GM23338 (cell line): ENCODE data around the gene TENM4. TPM values are rescaled to one million over a fixed set of nuclear protein-coding genes. Genes with fewer than 3 reads are reported as not detected.

Experiments
- ATAC-seq: fragments of 200-7000 bp; cut with Tn5 transposase; 3 replicates; pipeline ENCODE4 v1.9.1; 2020
- DNase-seq: peaks from one replicate; pipeline ENCODE4 v3.0.0-alpha.2; 2015; ENCODE audit warnings: low spot score
- H2AFZ ChIP-seq: fragments of 200-600 bp; sonication (generic); 2 replicates; pipeline ENCODE4 v1.8.0; 2016; ENCODE audit warnings: antibody characterized with exemption, mild to moderate bottlenecking, moderate library complexity
- H3F3A ChIP-seq: fragments of 200-600 bp; sonication (generic); replicated peaks from 2 replicates; pipeline ENCODE4 v1.8.0; 2017; ENCODE audit warnings: antibody characterized with exemption, mixed run types, low read depth
- H3K27ac ChIP-seq: fragments of 200-600 bp; sonication (generic); 2 replicates; pipeline ENCODE4 v1.6.1; 2016; ENCODE audit warnings: low read depth
- H3K27me3 ChIP-seq: fragments of 200-600 bp; sonication (generic); 2 replicates; pipeline ENCODE4 v1.8.0; 2016; ENCODE audit warnings: mild to moderate bottlenecking, mixed run types, moderate library complexity; ENCODE audit not compliant: insufficient read depth
- H3K36me3 ChIP-seq: fragments of 200-600 bp; sonication (generic); 2 replicates; pipeline ENCODE4 v1.8.0; 2016; ENCODE audit warnings: mild to moderate bottlenecking; ENCODE audit not compliant: insufficient read depth
- H3K4me1 ChIP-seq: fragments of 200-600 bp; sonication (generic); 2 replicates; pipeline ENCODE4 v1.8.0; 2016; ENCODE audit warnings: mild to moderate bottlenecking, moderate library complexity; ENCODE audit not compliant: insufficient read depth
- H3K4me2 ChIP-seq: fragments of 200-600 bp; sonication (generic); 2 replicates; pipeline ENCODE4 v1.7.1; 2017; ENCODE audit warnings: mixed run types
- H3K4me3 ChIP-seq: fragments of 200-600 bp; sonication (generic); 2 replicates; pipeline ENCODE4 v1.6.1; 2016; ENCODE audit warnings: mixed run types
- H3K79me2 ChIP-seq: fragments of 200-600 bp; sonication (generic); replicated peaks from 2 replicates; pipeline ENCODE4 v1.8.0; 2017; ENCODE audit warnings: mild to moderate bottlenecking; ENCODE audit not compliant: insufficient read depth
- H3K9me2 ChIP-seq: fragments of 200-600 bp; sonication (generic); 2 replicates; pipeline ENCODE4 v1.8.0; 2017; ENCODE audit not compliant: insufficient read depth
- H4K20me1 ChIP-seq: fragments of 200-600 bp; sonication (generic); replicated peaks from 2 replicates; pipeline ENCODE4 v1.8.0; 2017; ENCODE audit warnings: mild to moderate bottlenecking; ENCODE audit not compliant: insufficient read depth
- H3K27ac Mint-ChIP-seq: 2 replicates; pipeline ENCODE4 v1.8.0; 2020; ENCODE audit warnings: inconsistent platforms, mild to moderate bottlenecking, moderate library complexity, mixed read lengths
- H3K27me3 Mint-ChIP-seq: 3 replicates; pipeline ENCODE4 v1.8.0; 2022; ENCODE audit warnings: low read depth, mild to moderate bottlenecking, moderate library complexity, mixed read lengths, inconsistent platforms; ENCODE audit not compliant: insufficient read depth, poor library complexity
- H3K36me3 Mint-ChIP-seq: 3 replicates; pipeline ENCODE4 v1.8.0; 2021; ENCODE audit warnings: low read depth, mild to moderate bottlenecking, inconsistent platforms, moderate library complexity, mixed read lengths
- H3K4me1 Mint-ChIP-seq: 3 replicates; pipeline ENCODE4 v1.8.0; 2020; ENCODE audit warnings: mild to moderate bottlenecking, inconsistent platforms, mixed read lengths
- H3K4me3 Mint-ChIP-seq: 3 replicates; pipeline ENCODE4 v1.8.0; 2021; ENCODE audit warnings: moderate library complexity, mild to moderate bottlenecking, inconsistent platforms, mixed read lengths
- H3K9me3 Mint-ChIP-seq: 3 replicates; pipeline ENCODE4 v1.8.0; 2020; ENCODE audit warnings: moderate library complexity, mild to moderate bottlenecking, inconsistent platforms, mixed read lengths
- CREB1 ChIP-seq: fragments of 250-450 bp; sonication (Bioruptor Pico); IDR thresholded peaks from 2 replicates; pipeline ENCODE4 v1.5.0; 2020; ENCODE audit warnings: low read depth, mild to moderate bottlenecking, moderate library complexity
- CTCF ChIP-seq, 2 experiments: fragments of 200-600 bp in 1 of 2; sonication (generic) in 1 of 2; conservative IDR thresholded peaks; 2 replicates each; pipeline versions ENCODE4 v1.5.1 to v1.6.1; 2016 to 2017; ENCODE audit warnings: antibody characterized with exemption in 2 of 2, low read depth in 2 of 2, mild to moderate bottlenecking in 2 of 2, moderate library complexity in 1 of 2
- NANOG ChIP-seq: IDR thresholded peaks from 2 replicates; pipeline ENCODE4 v1.6.1; 2016; ENCODE audit warnings: antibody characterized with exemption, borderline replicate concordance
- STAT1 ChIP-seq: IDR thresholded peaks from one replicate; pipeline ENCODE4 v1.6.1; 2016; ENCODE audit warnings: antibody characterized with exemption; ENCODE audit not compliant: unreplicated experiment
- ZNF331 ChIP-seq: fragments of 250-450 bp; sonication (Bioruptor Pico); IDR thresholded peaks from 2 replicates; pipeline ENCODE4 v1.5.0; 2020; ENCODE audit warnings: low read depth, mild to moderate bottlenecking, moderate library complexity
- ZNF462 ChIP-seq: fragments of 250-450 bp; sonication (Bioruptor Pico); IDR thresholded peaks from 2 replicates; pipeline ENCODE4 v1.5.0; 2020; ENCODE audit warnings: mild to moderate bottlenecking, moderate library complexity
- polyA plus RNA-seq: library from polyadenylated mRNA; unstranded; fragments of >200 nt; fragmentation: Nextera tagmentation; extraction: Ambion mirVana; gene quantifications from 2 replicates; pipeline ENCODE4 v1.2.1, GENCODE V29; 2016
- total RNA-seq: library from RNA; depleted of rRNA; stranded (reverse); fragments of >200 nt; shearing (Covaris generic); gene quantifications from 2 replicates; pipeline ENCODE4 v1.2.3, GENCODE V29; 2014

Gene TENM4
- total and polyA plus RNA-seq, 2 experiments from 2014 or later = 7.3 TPM

GRCh38 chr11:79330651-79331050 is 110.2 kb downstream of the TENM4 start (continued):
- no peak for TF ChIP-seq ZNF462 (CRISPR knock-in tag)
- TF ChIP-seq CREB1 (CRISPR knock-in tag) = no peak
- no peak for TF ChIP-seq CTCF (conservative IDR thresholded peaks at IDR 0.05; ENCODE audit: low read depth in 2 of 2)
- no peak for TF ChIP-seq ZNF331 (CRISPR knock-in tag)
- no peak for TF ChIP-seq STAT1

GRCh38 chr11:79329561-79329960 is 111.3 kb downstream of the TENM4 start:
- Histone ChIP-seq H3F3A (no peaks in the 10 kb centered on the region), H3K9me2 (0 out of 2 replicates have a peak, but pooled peaks cover 9% of the 10 kb centered on the region), H3K36me3 (no peaks in the 10 kb centered on the region), H4K20me1 (no peaks in the 10 kb centered on the region), H3K4me2 (no peak overlapping the region), H3K4me3 (no peak overlapping the region), H2AFZ (no peak overlapping the region), H3K4me1 (peaks cover 18% of the 10 kb centered on the region), H3K79me2 (no peaks in the 10 kb centered on the region), H3K27ac (no peak overlapping the region), H3K27me3 (no peaks in the 10 kb centered on the region)
- DNase-seq (no peak), ATAC-seq (no peak)
- no peaks in the 10 kb centered on the region for H3K9me3 Mint-ChIP-seq
- H3K4me3 Mint-ChIP-seq = no peak overlapping the region
- H3K27me3 Mint-ChIP-seq = peaks cover 4% of the 10 kb centered on the region
- peaks cover 35% of the 10 kb centered on the region for H3K4me1 Mint-ChIP-seq
- H3K36me3 Mint-ChIP-seq = no peaks in the 10 kb centered on the region
- H3K27ac Mint-ChIP-seq = no peak overlapping the region
- no peak for TF ChIP-seq NANOG
- no peak for TF ChIP-seq ZNF331 (CRISPR knock-in tag)
- TF ChIP-seq CTCF (conservative IDR thresholded peaks at IDR 0.05; ENCODE audit: low read depth in 2 of 2) = no peak
